Measurements from ENCODE around the gene ANXA9.

The ANXA9 gene

DNA sequence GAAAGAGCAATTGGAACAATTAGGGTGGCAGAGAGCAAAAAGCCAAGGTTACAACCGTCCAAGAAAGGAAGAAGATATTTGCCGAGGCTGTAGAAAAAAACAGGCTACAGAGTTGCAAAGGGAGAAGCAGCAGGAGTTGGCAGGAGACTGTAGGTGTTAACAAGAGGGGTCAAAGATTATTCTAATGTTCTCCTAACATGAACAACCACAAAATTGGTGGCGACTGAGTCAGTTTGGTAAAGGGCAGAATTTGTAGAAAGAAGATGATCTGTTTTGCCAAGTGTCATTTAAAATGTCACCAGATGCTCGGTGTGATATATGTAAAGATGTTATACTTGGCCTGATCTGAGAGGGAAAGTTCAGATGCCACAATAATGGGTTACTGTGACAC, 25.8 kb downstream of the ANXA9 start:
- no peak for DNase-seq

GRCh38 chr1:151008244-151009205, 26.4 kb downstream of the ANXA9 start, which contains the start of gene PRUNE1:
TSS of gene PRUNE1 (plus strand) at chr1:151008449. CDS start at chr1:151008633, 184 bp downstream.
- peak; percentile 98 for DNase-seq

- DNase-seq: no peak
Observed at GRCh38 chr1:151009206-151009587, 27.1 kb downstream of the ANXA9 start.

DNA sequence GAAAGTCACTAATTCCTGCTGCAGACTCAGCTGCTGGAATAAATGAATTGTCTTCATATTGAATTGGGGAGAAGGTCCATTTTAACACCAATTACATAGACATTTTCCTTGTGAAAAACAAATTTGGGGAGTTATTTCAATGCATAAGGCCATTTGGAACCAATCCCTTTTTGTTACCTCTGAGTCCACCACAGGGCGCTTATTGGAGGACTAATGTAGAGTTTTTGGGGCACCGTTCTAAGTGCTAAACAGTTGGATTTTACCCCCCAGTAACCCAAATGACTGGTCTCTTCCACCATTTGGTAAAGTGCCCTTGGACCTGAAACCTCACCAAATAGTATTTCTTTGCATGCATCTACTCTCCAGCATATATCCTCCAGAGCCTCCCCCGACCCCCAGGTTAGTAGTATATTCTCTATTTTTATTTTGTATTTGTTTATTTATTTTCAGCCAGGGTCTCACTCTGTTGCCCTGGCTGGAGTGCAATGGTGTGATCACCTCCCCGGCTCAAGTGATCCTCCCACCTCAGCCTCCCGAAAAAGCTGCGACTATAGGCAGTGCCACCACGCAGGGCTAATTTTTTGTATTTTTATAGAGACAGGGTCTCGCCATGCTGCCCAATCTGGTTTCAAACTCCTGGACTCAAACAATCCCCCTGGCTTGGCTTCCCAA, 27.7 kb downstream of the ANXA9 start:
- no peak for DNase-seq

DNA sequence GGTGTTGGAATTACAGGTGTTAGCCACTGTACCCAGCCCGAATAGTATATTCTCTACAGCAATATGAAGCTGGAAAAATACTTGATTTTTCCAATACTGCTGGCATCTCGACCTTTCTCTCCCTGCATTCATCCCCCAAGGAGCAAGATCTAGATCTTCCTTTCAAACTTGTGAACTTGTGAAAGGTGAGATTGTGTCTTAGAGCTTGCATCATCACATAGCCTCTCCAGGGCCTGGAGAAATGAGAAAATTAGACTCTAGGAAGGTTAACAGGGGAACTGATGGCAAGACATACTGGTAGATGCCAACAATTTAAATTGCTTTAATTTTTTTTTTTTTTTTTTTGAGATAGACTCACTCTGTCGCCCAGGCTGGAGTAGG, 28.2 kb downstream of the ANXA9 start:
- no peak for DNase-seq

DNA sequence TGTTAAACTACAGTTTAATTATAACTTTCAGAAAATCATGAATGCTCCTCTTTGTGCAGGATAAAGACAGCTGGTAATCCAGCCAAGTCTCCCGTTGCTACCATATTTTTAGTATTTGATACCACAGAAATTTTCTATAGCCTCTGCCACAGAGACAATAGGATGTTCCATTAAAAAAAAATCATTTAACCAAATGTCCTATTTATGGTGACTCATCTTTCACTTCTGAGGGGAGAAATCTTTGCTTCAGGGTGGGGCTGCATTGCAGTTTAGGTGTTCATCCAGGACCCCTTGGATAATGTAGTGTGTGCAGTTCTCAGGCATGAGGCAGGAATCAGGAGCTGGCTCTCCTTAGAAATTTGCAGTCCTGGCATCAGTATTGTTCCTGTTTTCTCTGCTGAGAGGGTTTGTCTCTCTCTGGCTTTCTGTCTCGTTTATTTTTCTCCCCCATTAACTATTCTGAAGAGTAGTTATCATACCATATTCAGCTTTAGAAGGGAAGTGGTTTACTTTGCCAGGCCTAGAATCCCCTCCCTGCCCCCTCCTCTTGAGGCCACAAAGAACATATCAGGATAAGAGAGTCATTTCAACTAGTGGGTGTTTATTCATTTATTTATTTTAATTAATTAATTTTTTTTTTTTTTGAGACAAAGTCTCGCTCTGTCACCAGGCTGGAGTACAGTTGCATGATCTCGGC, 29.2 kb downstream of the ANXA9 start:
- peak; percentile 88 for DNase-seq

- no peak for DNase-seq
Observed at GRCh38 chr1:151012684-151013471, 30.8 kb downstream of the ANXA9 start.

DNA sequence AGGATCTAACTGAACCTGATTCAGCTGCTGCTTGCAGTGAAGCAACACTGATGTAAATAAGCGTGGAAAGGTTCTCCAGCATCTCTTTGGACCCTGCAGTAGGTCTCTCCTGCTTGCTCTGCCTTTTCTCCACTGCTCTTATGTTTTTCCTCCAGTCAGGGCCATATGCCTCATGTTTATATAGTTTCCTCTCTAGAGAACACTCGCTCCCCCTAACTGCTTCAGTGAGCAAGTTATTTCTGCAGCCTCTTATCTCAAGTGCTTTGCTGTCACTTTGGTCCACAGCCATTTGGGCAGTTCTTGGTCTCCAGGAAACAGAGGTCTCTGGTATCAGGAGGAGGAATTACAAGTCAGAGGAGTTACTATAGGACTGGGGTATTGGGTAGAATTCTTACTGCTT, 31.4 kb downstream of the ANXA9 start:
- DNase-seq: peak; percentile 94

DNA sequence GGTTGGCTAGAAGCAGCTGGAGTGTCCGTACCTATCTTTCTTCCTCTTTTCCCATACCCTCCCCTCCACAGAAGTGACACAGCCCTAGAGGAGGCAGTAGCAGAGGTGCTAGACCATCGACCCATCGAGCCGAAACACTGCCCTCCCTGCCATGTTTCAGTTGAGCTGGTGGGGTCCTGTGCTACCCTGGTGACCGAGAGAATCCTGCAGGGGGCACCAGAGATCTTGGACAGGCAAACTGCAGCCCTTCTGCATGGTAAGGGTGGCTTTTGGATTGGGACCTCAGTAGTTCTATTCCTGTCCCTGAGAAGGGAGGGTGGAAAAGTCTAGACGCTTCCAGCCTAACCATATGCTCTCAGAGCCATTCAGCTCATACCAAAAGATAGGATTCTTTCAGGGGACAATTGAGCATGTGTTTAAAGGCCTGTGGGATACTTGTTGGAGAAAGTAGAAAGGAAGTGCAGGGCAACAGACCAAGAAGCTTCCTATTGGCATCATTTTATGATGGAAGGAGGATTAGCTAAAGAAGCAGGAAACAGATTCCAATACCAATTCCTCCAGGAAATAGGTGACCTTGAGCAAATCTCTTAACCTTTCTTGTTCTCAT, 42.6 kb downstream of the ANXA9 start:
- peak; percentile 92 for DNase-seq

GRCh38 chr1:151026460-151026859, 44.4 kb downstream of the ANXA9 start:
- DNase-seq: no peak

GRCh38 chr1:151032164-151032563, 50.1 kb downstream of the ANXA9 start:
- no peak for DNase-seq

DNA sequence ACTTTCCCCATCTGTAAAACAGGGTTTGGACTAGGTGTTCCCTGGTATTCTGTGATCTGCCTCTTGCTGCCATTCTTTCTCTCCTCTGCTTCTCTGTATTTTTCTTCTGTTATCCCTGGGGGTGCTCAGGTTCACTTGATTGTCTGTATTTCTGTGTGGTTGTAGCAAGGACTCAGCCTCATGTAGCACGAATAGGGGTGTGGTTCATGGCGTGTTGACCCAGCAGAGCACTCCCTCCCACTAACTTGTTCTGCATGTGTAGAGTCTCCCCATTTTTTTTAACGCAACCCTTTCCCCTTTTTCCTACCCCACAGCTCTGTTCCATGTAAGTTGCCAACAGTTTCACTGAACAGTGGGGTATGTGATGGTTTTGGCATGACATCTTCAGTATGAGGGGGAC, 53.1 kb downstream of the ANXA9 start:
- DNase-seq: no peak

DNA sequence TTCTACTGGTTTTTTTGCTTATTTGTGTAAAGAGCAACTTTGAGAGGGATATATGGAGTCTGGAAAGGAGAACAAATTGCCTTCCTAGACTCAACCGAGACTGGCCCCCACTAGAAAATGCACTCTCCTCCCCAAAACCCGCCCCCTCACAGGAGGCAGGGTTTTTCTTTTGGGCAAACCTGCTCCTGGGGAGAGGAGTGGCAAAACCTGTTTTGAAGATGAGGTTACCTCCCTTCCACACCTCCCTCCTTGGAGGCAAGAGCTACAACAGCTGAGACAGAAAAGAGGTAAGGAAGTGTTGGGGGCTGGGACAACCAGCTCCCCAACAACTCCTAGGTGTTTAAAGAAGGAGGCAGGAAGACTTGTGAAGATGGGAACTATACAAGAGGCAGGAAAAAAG, 54.3 kb downstream of the ANXA9 start, which contains the start of gene BNIPL:
BNIPL (plus strand) TSS at position 231 of the 400 bp plus-strand sequence; CDS start at position 371, 140 bp downstream.
- DNase-seq: no peak

DNA sequence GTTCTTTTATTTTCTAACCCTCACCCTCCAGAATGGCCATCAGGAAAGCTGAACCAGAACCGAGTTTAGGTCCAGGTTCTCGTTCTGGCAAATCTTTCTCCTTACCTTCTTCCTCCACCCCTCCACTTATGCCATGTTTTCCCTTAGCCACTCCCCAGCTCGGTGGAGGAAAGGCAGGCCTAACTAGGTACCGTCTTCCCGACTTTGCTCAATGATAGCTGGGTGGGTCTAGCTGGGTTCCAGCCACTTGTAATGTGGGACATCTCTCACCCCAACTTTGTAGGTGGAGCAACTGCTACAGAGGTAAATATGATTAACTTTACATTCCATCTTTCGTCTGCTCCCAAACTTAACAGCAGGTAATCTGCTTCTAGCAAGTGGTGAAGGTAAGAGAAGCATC, 54.9 kb downstream of the ANXA9 start:
- no peak for DNase-seq

DNA sequence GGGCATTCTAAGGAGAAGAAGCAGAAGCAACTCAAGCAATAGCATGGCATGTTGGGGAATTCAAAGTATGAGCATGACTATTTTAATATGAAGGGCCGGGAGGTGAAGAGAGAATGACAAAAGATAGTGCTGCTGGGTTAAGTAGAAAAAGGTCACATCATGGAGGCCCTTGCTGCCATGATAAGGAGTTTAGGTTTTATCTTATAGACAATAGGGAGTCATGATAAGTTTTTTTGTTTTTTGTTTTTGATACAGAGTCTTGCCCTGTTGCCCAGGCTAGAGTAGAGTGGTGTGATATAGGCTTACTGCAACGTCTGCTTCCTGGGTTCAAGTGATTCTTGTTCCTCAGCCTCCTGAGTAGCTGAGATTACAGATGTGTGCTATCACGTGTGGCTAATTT, 57.4 kb downstream of the ANXA9 start:
- DNase-seq: peak; percentile 32

- DNase-seq: no peak
Observed at GRCh38 chr1:151043163-151043562, 61.1 kb downstream of the ANXA9 start.

All from hematopoietic multipotent progenitor cell treated with erythropoietin and hydrocortisone succinate and interleukin-3 and kit ligand, for 4 days (in vitro differentiated cells).